ENCODE measurements around the gene HCN2.

GRCh38 chr19:570937-571565, 18.6 kb upstream of the HCN2 start:
- TF ChIP-seq CTCF (IDR thresholded peaks at IDR 0.05) (no peak), EP300 (IDR thresholded peaks at IDR 0.05) (no peak), POLR2A (IDR thresholded peaks at IDR 0.05) (peak in 1 of 4 donors; percentile 41), POLR2AphosphoS5 (IDR thresholded peaks at IDR 0.05) (peak; percentile 8 to 42)

All from upper lobe of left lung (tissue), 4 donors.